Stimulated activated naive CD4-positive, alpha-beta T cell treated with Interleukin-2 at 50 U/mL for 16 hours (primary cell): Measurements from ENCODE around the gene PTPRA.

ENCODE experiments used
- DNase-seq: peaks from one replicate; lab custom pipeline; 2025; lab: John Stamatoyannopoulos, UW

The PTPRA gene

DNA sequence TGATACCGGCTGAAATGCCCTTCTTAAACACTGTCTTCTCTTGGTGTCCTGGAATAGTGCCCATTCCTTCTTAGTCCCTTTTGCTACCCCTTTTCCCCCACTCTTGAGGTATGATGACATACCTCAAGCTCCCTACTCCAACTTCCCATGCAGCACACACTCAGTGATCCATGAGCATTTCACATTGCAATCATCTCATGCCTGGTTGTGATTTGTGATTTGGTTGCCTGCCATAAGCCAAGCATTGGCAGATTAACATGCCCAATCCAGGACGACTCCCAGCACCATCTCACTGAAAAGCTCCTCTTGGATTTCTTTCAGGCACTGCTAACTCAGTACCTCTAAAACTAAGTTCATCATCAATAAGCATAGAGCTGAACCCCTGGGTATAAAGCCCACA lies 14.7 kb upstream of the PTPRA start:
- no peak for DNase-seq

DNA sequence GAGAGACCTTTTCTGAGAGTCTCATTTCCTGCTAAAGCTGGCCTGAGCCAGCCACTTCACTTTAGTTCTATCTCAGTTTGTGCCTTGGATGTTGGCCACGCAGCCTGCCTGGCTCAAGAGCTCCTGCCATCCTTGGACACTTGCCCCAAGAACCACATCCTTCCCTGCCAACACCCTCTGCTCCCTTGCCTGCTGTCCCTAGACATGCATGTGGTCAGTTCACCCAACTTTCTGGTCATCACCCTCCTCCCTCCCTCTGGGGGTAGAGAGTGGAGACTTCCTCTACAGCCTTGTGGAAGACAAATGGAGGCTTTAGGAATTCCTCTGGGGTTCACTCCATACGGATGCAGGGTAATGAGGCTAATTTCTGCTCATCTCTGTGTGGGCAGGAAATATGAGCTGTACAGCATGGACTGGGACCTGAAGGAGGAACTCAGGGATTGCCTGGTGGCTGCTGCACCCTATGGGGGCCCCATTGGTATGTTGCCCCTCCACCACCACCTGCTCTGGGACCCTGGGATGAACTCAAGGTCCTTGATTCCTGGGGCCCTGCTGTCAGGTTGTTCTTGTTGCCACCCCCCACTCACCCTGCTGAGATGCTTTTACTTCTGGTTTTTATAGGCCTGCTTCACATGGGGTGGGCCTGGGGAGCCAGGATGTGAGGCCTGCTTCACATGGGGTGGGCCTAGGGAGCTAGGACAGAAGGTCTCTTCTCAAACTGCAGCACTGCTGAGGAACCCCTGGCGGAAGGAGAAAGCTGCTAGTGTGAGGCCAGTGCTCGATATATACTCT lies 13.8 kb upstream of the PTPRA start:
- DNase-seq: no peak

DNA sequence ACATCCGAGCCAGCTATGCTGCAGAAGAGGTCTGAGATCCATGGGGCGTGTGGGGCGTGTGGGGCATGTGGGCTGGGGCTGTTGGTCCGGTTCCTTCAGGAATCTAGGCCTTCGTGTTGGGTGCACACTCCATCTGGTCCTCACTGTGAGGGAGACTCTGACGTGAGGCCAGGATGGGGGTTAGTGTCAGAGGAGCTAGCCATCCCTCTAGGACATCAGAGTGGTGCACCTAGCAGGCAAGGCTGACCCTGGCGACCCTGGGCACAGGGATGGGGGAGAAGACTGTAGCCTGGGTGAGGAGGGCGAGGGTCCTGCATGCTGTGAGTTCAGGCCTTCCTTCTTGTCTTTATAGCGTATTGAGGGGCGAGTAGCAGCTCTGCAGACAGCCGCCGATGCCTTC lies 8.7 kb upstream of the PTPRA start:
- no peak for DNase-seq

DNA sequence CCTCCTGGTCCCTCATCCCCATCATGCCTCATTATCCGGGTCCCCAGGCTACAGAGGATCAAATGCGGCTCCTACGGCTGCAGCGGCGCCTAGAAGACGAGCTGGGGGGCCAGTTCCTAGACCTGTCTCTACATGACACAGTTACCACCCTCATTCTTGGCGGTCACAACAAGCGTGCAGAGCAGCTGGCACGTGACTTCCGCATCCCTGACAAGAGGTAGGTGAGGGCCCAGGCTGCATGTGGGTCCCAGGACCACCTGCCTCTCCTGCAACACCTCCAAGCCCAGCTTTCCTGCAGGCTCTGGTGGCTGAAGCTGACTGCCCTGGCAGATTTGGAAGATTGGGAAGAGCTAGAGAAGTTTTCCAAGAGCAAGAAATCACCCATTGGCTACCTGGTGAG lies 8.2 kb upstream of the PTPRA start:
- no peak for DNase-seq

DNA sequence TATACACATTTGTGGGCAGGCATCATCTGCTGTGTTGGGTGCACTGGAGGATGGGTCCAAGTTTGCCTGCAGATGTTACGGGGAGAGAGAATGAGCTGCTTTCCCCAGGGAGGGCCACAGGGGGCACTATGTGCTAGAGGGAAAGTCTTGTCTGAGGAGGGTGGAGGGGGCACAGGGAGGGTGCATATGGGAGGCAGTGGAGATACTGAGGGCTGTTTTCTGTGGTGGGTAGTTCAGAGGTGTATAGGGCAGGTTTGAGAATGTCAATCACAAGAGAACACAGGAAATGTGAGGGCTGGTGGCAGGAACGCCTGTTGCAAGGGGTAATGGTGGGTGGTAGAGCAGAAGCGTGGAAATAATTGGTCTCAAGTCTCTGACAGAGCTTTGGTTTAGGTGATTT lies 7.7 kb upstream of the PTPRA start:
- DNase-seq: peak; percentile 11

DNA sequence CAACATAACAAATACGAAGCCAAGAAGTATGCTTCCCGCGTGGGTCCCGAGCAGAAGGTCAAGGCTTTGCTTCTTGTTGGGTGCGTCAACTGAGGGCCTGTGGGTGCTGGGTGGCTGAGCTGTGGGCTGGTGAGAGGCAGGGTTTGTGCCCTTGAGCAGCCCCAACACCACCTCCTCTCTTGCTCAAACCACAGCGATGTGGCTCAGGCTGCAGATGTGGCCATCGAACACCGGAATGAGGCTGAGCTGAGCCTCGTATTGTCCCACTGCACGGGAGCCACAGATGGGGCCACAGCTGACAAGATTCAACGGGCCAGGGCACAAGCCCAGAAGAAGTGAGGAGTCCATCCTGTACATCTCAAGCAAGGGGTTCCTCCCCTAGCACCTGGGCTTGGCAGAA lies 7.0 kb upstream of the PTPRA start:
- no peak for DNase-seq

DNA sequence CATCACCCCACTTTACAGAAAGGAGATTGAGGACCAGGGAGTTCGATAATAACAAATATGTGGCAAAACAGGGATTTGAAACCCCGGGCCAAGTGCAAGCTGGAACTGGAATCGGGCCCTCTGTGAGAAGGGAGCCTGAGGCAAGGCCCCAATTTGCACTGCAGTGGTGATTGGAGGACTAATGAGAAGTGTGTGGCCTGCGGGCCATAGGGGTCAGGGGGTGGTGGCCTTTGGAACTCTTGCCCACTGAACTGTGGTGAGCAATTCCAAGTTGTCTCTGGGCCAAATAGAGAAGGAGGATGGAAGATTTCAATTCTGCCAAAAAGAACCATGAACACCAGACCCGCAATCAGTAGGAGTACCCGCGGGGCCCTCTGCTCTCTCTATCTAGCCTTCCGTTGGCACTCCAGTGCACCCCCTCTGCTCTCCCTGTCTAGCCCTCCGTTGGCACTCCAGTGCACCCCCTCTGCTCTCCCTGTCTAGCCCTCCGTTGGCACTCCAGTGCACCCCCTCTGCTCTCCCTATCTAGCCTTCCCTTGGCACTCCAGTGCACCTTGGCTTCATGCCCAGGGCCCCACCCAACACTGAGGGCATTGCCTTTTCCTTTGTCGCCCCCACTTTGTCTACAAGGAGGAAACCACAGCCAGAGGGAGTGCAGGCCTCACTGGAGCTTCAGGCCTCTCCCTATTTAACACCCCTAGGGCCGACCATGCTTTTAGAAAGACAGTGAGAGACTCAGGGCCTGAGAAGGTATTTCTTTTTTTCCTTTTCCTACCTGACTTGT lies 6.0 kb upstream of the PTPRA start:
- DNase-seq: no peak

DNA sequence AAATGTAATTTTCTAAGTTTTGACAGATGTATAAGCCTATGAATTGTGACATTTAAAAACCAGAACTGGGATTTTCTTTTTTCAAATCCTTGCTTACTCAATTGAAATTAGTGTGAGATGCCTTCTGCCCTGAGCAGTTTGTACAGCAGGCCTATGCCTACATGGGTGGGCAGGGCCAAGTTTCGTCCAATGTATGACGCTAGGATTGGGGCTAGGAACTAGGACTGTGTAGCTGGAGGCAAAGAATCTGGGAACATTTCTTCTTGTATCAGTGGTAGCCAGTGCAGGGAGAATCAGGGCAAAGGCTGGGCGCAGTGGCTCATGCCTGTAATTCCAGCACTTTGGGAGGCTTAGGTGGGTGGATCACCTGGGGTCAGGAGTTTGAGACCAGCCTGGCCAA lies 3.9 kb upstream of the PTPRA start:
- no peak for DNase-seq

DNA sequence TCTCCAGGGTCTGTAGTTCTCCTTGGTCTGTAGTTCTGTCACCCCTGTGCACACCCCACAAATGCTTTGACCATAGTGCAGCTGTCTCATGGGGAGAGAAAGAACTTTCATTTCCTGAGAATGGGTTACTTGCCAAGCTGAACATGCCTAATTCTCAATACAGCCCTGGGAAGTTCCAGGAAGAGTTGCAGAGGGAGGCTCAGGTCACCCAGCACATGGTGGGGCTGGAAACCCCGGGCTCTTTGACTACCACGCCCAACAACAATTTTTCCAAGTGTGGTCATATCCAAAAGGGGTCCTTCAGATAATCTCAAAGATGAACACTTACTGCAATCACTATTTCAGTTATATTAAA lies 2.2 kb upstream of the PTPRA start:
- DNase-seq: no peak

DNA sequence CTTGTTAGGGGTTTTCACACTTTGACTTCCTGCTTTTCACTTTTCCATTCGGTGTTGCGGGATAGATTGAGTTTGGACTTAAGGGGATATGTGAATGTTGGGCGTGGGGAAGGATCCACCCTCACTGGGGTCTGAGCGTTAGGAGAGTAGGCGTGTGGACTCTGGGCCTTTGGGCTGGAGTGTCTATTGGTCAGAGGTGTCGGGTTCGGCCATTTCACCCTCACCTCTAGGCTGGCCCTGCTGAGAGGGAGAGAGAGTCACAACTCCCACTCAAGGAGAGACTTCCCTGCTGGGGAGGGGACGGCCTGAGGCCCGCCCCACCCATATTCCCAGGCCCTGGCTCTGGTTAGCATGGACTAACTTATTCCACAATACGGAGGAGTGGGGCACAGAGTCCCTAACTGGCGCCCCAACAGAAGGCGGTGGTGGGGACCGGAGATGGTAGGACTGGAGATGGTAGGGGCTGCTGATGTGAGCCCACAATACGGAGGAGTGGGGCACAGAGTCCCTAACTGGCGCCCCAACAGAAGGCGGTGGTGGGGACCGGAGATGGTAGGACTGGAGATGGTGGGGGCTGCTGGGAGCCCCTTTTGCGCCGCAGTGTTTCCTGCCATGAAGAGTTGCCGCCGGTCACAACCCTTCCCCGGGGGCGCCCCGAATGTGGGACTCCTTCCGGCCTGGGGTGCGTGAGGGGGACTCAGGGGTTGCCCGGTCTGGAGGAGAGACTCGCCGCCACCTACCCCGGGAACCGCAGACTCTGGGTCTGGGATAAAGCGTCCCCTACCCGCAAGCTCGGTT lies 1.4 kb upstream of the PTPRA start:
- DNase-seq: no peak

DNA sequence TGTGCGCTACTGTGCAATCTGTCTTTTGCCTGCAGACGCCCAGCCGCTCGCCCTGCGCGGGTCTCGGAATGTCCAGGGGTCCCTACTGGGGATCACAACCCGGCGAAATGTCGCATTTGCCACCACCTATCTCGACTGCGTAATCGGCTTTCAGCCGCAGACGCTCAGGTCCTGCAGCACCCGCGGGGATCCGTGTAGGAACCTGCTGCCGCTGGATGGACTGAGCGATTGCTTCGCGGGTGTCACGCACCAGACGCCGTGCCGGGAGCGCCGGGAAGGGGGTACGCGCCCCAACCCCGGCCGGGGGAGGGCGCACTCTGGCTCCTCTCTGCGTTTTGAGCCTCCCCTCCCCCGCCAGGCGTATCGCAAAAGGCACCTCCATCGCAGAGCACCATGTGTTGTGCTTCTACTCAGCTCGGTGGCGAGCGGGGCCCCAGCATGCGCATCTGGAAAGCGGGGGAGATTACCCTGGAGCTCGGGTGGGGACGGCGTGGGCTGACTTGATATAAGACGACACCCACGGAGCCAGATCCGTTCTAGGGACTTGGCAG lies 747 bp upstream of the PTPRA start:
- DNase-seq: peak; percentile 74

DNA sequence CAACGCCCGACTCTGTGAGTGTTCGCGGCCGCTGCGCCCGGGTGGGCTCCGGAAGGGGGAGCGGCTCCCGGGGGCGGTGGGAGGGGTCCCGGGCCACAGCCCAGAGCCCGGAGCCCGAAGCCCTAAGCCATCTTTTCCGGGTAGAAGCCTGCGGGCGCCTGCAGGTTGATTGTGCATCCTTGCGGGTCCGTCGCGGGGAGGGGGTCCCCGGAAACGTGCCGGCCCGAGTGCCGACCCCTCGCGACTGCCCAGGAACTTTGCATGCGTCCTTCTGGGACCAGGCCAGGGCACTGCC lies 413 bp downstream of the PTPRA start:
- DNase-seq: peak; percentile 66

DNA sequence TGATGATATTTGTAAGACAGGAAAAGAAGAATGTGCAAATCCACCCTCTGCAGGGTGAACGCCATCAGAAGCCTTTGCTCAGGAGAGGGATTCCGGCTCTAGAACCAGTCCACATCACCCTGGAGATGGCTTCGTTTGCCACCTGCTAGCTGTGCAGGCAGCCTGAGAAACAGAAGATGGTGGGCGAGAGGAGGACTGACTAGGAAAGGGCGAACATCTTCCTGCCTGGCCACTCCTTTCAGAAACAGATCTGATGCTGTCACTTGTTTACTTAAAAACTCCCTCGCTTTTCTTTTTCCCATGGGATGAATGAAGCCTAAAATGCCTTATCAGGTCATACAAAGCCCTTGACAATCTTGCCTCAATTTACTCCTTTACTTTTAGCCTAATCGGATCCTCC lies 1.2 kb downstream of the PTPRA start:
- no peak for DNase-seq

DNA sequence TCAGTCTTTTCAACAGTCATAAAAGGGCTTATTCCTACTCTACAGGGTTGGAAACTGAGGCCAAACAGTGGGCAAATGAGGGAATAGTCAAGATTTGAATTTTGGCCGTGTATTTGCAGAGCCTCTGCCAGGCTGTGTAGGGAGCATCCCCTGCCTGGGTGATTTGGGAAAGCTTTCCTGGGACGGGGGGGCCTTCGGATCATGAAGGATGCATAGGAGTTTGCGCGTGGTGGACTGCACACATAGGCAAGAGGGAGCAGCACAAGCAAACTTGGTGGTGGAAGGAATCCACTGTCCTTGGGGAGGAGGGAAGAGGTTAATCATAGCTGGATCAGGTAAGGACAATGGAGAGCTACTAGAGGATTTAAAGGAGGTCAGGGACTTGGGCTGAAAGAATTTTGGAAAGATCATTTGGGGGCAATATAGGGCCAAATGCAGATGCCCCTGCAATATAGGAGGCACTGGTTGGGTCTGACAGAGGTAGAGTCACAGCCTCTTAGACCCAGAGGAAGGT lies 2.5 kb downstream of the PTPRA start:
- DNase-seq: no peak

DNA sequence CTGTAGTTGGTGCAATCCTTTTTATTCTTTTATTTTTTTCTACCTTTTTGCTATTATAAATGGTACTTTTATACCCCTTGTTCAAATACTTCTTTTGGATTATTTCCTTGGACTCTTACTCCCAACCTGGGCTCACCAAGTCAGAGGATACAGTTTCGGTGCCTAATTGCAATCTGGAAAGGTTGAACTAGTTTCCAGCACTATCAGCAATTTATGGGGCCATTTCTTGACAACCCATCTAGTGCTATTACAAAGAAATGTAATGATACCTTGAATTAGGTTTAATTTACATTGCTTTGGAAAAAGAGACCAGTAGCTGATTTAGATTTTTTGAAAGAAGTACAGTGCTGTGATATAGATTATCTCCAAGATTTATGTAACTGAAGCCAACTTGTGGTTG lies 5.2 kb downstream of the PTPRA start:
- no peak for DNase-seq

DNA sequence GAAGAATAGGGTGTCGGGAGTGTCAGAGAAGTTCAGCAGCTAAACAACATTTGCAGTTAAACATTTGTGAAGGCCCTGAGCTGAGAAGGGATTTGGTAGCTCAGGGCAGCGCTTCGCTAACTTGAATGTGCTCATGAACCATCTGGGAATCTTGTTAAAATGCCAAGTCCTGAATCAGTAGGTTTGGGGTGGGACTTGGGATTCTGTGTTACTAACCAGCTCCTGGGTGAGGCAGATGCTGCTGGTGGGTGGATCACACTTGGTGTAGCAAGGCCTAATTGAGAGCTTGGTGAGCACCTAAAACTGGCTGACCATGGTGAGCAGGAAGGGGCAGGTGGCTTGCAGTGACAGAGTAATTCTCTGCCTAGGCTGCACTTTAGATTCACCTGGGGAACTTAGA lies 5.9 kb downstream of the PTPRA start:
- no peak for DNase-seq

DNA sequence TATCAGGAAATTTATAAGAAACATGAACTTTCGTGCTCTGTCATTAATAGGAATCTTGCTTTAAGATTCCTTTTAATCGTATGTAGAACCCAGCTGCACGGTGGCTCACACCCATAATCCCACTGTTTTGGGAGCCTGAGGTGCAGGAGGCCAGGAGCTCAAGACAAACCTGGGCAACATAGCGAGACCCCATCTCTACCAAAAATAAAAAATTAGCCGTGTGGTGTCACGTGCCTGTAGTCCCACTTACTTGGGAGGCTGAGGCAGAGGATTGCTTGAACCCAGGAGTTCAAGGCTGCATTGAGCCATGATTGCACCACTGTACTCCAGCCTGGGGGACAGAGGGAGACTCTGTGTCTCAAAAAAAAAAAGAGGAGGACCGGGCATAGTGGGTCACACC lies 7.4 kb downstream of the PTPRA start:
- DNase-seq: no peak

DNA sequence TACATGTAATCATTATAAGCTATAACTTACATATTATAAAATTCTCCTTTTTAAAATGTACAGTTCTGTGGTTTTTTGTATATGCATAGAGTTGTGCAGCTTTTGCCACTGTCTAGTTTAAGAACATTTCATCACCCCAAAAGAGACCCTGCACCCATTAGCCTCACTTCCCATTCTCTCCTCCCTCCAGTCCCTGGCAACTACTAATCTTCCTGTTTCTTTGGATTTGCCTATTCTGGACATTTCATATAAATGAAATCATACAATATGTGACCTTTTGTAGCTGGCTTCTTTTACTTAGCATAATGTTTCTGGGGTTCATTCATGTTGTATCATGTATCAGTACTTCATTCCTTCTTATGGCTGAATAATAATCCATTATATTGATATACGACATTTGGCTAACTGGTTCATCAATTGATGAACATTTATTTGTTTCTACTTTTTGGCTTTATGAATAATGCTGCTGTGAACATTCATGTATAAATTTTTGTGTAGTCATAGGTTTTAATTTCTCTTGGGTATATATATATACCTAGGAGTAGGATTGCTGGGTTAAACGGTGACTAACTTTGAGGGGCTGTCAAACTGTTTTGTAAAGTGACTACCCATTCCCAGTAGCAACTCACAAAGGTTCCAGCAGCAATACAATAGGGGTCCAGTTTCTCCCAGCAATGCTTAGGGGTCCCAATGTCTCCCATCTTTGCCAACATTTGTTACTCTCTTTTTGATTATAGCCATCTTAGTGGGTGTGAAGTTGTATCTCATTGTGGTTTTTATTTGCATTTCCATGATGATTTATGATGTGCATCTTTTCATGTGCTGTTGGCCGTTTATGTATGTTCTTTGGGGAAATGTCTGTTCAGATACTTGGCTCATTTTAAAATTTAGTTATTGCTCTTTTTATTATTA lies 10.7 kb downstream of the PTPRA start:
- DNase-seq: no peak

DNA sequence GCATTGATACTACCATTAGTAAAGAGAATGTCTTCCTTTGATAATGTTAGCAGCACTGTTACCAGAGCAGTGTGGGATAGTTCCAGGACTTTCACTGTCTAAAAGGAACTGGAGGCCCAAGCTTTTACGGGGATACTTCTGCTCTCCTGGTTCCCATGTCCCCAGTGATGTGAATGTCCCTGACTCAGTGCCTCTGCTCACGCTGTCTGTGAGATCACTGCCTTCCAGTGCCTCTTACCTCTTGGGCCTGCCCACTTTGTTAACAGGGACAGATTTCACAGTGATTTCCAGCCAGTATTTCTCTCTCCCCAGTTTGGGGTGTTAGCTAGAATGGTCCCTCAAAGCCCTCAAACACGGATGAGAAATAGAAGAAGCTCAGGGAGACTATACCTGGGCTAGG lies 14.4 kb downstream of the PTPRA start:
- DNase-seq: no peak

DNA sequence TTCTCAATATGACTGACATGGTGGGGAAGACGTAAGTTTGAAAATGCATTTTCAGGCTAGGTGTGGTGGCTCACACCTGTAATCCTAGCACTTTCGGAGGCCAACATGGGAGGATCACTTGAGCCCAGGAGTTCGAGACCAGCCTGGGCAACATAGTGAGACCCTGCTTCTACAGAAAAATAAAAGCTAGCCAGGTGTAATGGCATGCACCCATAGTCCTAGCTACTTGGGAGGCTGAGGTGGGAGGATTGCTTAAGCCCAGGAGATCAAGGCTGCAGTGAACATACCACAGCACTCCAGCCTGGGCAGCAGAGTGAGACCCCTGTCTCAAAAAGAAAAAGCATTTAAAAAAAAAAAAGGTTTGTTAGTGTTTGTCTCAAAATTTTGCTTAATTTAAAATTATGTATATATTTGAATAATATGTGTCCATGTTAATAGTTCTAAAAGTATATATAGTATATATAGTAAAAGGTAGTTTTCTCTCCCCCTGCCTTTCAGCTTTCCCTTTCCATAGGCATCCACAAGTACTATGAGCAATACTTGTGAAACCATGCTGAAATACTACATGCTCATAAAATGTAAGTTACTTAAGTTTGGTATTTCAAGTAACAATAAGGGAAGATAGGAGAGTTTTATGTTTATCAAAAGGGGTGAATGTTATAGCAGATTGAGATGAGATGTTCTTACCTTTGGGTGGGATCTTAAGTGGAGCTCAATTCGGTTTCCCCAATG lies 15.1 kb downstream of the PTPRA start:
- no peak for DNase-seq

DNA sequence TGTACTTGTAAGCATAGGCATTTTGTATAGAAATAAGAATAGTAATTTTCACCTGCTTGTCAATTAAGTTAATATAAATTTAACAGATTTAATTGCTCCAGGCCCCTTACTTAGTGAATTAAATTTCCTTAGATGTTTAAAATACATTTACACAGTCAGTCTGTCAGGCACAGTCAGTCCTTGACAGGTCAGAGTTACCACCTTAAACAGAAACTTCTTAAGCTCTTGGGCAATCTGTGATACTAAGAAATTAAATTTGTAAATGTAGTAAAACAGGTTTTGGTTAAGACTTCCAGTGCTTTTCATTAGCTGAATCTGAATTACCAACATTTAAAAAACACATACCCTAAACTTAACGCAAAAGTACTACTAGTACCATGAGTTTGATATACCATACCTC lies 15.9 kb downstream of the PTPRA start:
- no peak for DNase-seq
